Osteoblast (primary cell): ENCODE results near the gene ARPC2. TPM values are rescaled to one million over a fixed set of nuclear protein-coding genes. Genes with fewer than 3 reads are reported as not detected.
A peak's percentile ranks its signal among the peaks of the same experiment; 100 is the strongest.

Experiments
- DNase-seq: peaks from one replicate; pipeline ENCODE4 v3.0.0; 2011; ENCODE audit warnings: low spot score, mixed read lengths; ENCODE audit not compliant: insufficient read length; ENCODE audit errors: missing footprints
- H2AFZ ChIP-seq: 2 replicates; pipeline ENCODE4 v1.6.0; 2011; ENCODE audit warnings: mild to moderate bottlenecking, low read length
- H3K27ac ChIP-seq: 2 replicates; pipeline ENCODE4 v1.5.1; 2011; ENCODE audit warnings: mild to moderate bottlenecking, low read depth, low read length, moderate library complexity
- H3K27me3 ChIP-seq: 2 replicates; pipeline ENCODE4 v1.6.0; 2012; ENCODE audit warnings: mild to moderate bottlenecking, control low read depth, inconsistent platforms, low read length, moderate library complexity; ENCODE audit not compliant: insufficient read depth
- H3K36me3 ChIP-seq: 2 replicates; pipeline ENCODE4 v1.5.1; 2011; ENCODE audit warnings: mild to moderate bottlenecking, low read length, control low read depth, moderate library complexity; ENCODE audit not compliant: insufficient read depth
- H3K4me1 ChIP-seq: 2 replicates; pipeline ENCODE4 v1.5.1; 2011; ENCODE audit warnings: mild to moderate bottlenecking, low read length, control low read depth, moderate library complexity; ENCODE audit not compliant: insufficient read depth
- H3K4me2 ChIP-seq: 2 replicates; pipeline ENCODE4 v1.6.0; 2011; ENCODE audit warnings: mild to moderate bottlenecking, low read length; ENCODE audit not compliant: insufficient read depth
- H3K4me3 ChIP-seq: fragments of 200-600 bp; sonication (generic); 3 replicates; pipeline ENCODE4 v1.5.1; 2012; ENCODE audit warnings: mild to moderate bottlenecking, low read length, inconsistent platforms; ENCODE audit not compliant: insufficient read depth
- H3K79me2 ChIP-seq: 2 replicates; pipeline ENCODE4 v1.6.0; 2012; ENCODE audit warnings: mild to moderate bottlenecking, low read length, control low read depth, inconsistent platforms; ENCODE audit not compliant: insufficient read depth
- H3K9me3 ChIP-seq: 2 replicates; pipeline ENCODE4 v1.5.1; 2011; ENCODE audit warnings: low read depth, low read length, control low read depth
- H4K20me1 ChIP-seq: 2 replicates; pipeline ENCODE4 v1.6.0; 2012; ENCODE audit warnings: mild to moderate bottlenecking, low read length, control low read depth; ENCODE audit not compliant: insufficient read depth
- CTCF ChIP-seq: IDR thresholded peaks from 2 replicates; pipeline ENCODE4 v1.5.1; 2011; ENCODE audit warnings: mild to moderate bottlenecking, low read depth, low read length, moderate library complexity; ENCODE audit errors: extremely low read depth
- total RNA-seq: library from RNA; depleted of rRNA; stranded (reverse); fragments of >200 nt; gene quantifications from 2 replicates; pipeline ENCODE4 v1.2.3, GENCODE V29; 2012

ARPC2 gene
- total RNA-seq, 1 donor = 301 TPM

- no peak overlapping the region for H3K4me2 ChIP-seq
- no peak for TF ChIP-seq CTCF
- no peaks in the 10 kb centered on the region for H3K4me1 ChIP-seq
- DNase-seq = peak; percentile 17
- no peaks in the 10 kb centered on the region for H3K79me2 ChIP-seq
- H2AFZ ChIP-seq = peak overlapping the region; percentile 50
- H3K36me3 ChIP-seq = no peaks in the 10 kb centered on the region
- no peaks in the 10 kb centered on the region for H3K9me3 ChIP-seq
- no peak overlapping the region for H3K27ac ChIP-seq
- H3K4me3 ChIP-seq = no peak overlapping the region
- no peaks in the 10 kb centered on the region for H4K20me1 ChIP-seq
- H3K27me3 ChIP-seq = peaks cover 6% of the 10 kb centered on the region
These were observed 22.1 kb upstream of the ARPC2 start for GRCh38 chr2:218194880-218195279.

- Histone ChIP-seq H3K9me3 (no peaks in the 10 kb centered on the region), H3K36me3 (no peaks in the 10 kb centered on the region), H3K27ac (no peak overlapping the region), H3K27me3 (peaks cover 6% of the 10 kb centered on the region), H2AFZ (no peak overlapping the region), H3K4me2 (no peak overlapping the region), H3K4me3 (no peak overlapping the region), H4K20me1 (no peaks in the 10 kb centered on the region), H3K79me2 (no peaks in the 10 kb centered on the region), H3K4me1 (no peaks in the 10 kb centered on the region)
- no peak for DNase-seq
- no peak for TF ChIP-seq CTCF
These were observed 20.0 kb upstream of the ARPC2 start for GRCh38 chr2:218196974-218197373.

GRCh38 chr2:218202266-218202665 is 14.7 kb upstream of the ARPC2 start:
- no peak for DNase-seq
- no peaks in the 10 kb centered on the region for H3K79me2 ChIP-seq
- H3K4me2 ChIP-seq = no peak overlapping the region

GRCh38 chr2:218209078-218209477 is 7.9 kb upstream of the ARPC2 start:
- H3K4me1 ChIP-seq = no peaks in the 10 kb centered on the region
- H3K79me2 ChIP-seq = no peaks in the 10 kb centered on the region
- H3K36me3 ChIP-seq = no peaks in the 10 kb centered on the region
- no peak for TF ChIP-seq CTCF
- peaks cover 2% of the 10 kb centered on the region for H3K27me3 ChIP-seq
- no peak overlapping the region for H3K27ac ChIP-seq
- no peak overlapping the region for H2AFZ ChIP-seq
- no peaks in the 10 kb centered on the region for H4K20me1 ChIP-seq
- no peak for DNase-seq
- H3K4me3 ChIP-seq = no peak overlapping the region
- no peak overlapping the region for H3K4me2 ChIP-seq
- H3K9me3 ChIP-seq = no peaks in the 10 kb centered on the region

More at GRCh38 chr2:218202266-218202665, 14.7 kb upstream of the ARPC2 start:
- H3K27ac ChIP-seq = no peak overlapping the region
- no peaks in the 10 kb centered on the region for H3K4me1 ChIP-seq
- no peaks in the 10 kb centered on the region for H3K36me3 ChIP-seq
- H3K27me3 ChIP-seq = peaks cover 9% of the 10 kb centered on the region
- no peaks in the 10 kb centered on the region for H4K20me1 ChIP-seq
- H3K4me3 ChIP-seq = no peak overlapping the region
- TF ChIP-seq CTCF = no peak
- no peaks in the 10 kb centered on the region for H3K9me3 ChIP-seq
- no peak overlapping the region for H2AFZ ChIP-seq
